SKM-1 treated with dmso at 0.1 percent for 144 hours (cell line): ENCODE results near the gene CCSER1.

ENCODE experiments used
- DNase-seq: peaks from one replicate; lab custom pipeline; 2025; ENCODE audit not compliant: unreplicated experiment; lab: John Stamatoyannopoulos, UW

Gene CCSER1

GRCh38 chr4:90127706-90128345, 632 bp downstream of the CCSER1 start:
- peak; percentile 22 for DNase-seq

GRCh38 chr4:90128961-90129495, 1.8 kb downstream of the CCSER1 start:
- DNase-seq = no peak

- no peak for DNase-seq
These were observed 2.9 kb downstream of the CCSER1 start for GRCh38 chr4:90130076-90130475.

GRCh38 chr4:90137555-90137954, 10.4 kb downstream of the CCSER1 start:
- DNase-seq = no peak

- no peak for DNase-seq
These were observed 14.9 kb downstream of the CCSER1 start for GRCh38 chr4:90142081-90142480.

GRCh38 chr4:90145319-90145718, 18.1 kb downstream of the CCSER1 start:
- DNase-seq = no peak

GRCh38 chr4:90146306-90146705, 19.1 kb downstream of the CCSER1 start:
- no peak for DNase-seq

GRCh38 chr4:90148574-90149148, 21.5 kb downstream of the CCSER1 start:
- DNase-seq = no peak

GRCh38 chr4:90152024-90152423, 24.8 kb downstream of the CCSER1 start:
- DNase-seq = no peak

- DNase-seq = no peak
These were observed 32.0 kb downstream of the CCSER1 start for GRCh38 chr4:90159193-90159592.

- DNase-seq = no peak
These were observed 32.9 kb downstream of the CCSER1 start for GRCh38 chr4:90160044-90160443.

GRCh38 chr4:90162566-90162965, 35.4 kb downstream of the CCSER1 start:
- no peak for DNase-seq

GRCh38 chr4:90163872-90164271, 36.7 kb downstream of the CCSER1 start:
- DNase-seq = no peak

- DNase-seq = no peak
These were observed 38.7 kb downstream of the CCSER1 start for GRCh38 chr4:90165883-90166282.

GRCh38 chr4:90171491-90171890, 44.3 kb downstream of the CCSER1 start:
- DNase-seq = no peak

GRCh38 chr4:90174621-90175023, 47.4 kb downstream of the CCSER1 start:
- DNase-seq = no peak

- no peak for DNase-seq
These were observed 54.5 kb downstream of the CCSER1 start for GRCh38 chr4:90181644-90182043.

- DNase-seq = no peak
These were observed 56.1 kb downstream of the CCSER1 start for GRCh38 chr4:90183254-90183653.

- DNase-seq = no peak
These were observed 57.4 kb downstream of the CCSER1 start for GRCh38 chr4:90184560-90184959.

GRCh38 chr4:90185416-90185815, 58.2 kb downstream of the CCSER1 start:
- no peak for DNase-seq

- DNase-seq = no peak
These were observed 59.0 kb downstream of the CCSER1 start for GRCh38 chr4:90186229-90186628.

- no peak for DNase-seq
These were observed 60.1 kb downstream of the CCSER1 start for GRCh38 chr4:90187148-90187884.
